SH-SY5Y (cell line): ENCODE results near the gene ZBTB7C.

Source experiments
- GATA2 ChIP-seq: IDR thresholded peaks from 2 replicates; pipeline ENCODE4 v1.6.1; 2011; ENCODE audit warnings: mild to moderate bottlenecking, low read depth, low read length
- GATA3 ChIP-seq: IDR thresholded peaks from 2 replicates; pipeline ENCODE4 v1.6.1; 2011; ENCODE audit warnings: low read depth, mild to moderate bottlenecking, low read length, moderate library complexity

DNA sequence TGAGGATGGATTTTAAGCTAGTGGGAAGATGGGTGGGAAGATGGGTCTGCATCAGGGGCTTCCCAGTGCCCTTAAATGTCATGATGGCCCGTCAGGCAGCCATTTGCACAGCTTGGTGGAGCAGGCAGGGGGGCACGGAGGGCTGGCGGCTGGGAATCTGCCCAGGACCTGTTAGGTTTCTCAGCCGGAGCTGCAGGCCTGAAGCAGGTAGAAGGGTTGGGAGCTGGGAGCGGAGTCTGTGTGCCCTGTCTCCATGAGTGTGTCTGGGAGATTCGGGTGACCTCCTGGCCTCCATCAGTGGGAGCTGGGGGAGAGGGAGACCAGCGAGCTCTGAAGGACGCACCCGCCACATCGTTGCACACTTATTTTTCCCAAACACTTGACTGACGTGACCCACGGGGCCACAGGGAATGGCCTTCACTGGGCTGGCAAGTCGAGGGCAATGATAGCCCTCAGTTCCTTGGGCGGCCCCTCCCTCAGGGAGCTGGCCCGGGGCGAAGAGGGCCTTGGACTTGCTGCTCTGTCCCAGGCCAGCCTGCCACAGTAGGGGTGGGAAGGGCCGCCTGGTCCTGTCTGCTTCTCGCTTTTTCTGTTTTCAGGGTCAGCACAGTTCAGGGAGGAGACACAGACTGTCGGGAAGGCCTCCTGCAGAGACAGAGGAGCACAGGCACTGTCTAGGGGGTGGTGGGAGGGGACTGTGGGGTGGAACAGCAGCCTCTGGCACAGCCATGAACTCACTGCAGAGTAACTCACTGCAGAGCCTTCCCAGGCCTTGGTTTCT is 236.8 kb downstream of the ZBTB7C start:
- TF ChIP-seq GATA3 (no peak), GATA2 (no peak)
